Lung (tissue), 12 donors: ENCODE data around the gene BCOR. TPM values are rescaled to one million over a fixed set of nuclear protein-coding genes. Genes with fewer than 3 reads are reported as not detected.
A peak's percentile ranks its signal among the peaks of the same experiment; 100 is the strongest.

Source experiments
- ATAC-seq: fragments of 200-7000 bp; cut with Tn5 transposase; one replicate; pipeline ENCODE4 v1.9.1; 2020; ENCODE audit warnings: moderate number of reproducible peaks; ENCODE audit not compliant: insufficient read depth, low FRiP score
- DNase-seq, 3 donors: peaks; one replicate each; pipeline ENCODE4 v3.0.0-alpha.2; 2013 to 2017
- H3K27ac ChIP-seq, 2 donors: one replicate each; pipeline ENCODE4 v1.5.1; 2013; ENCODE audit warnings: mild to moderate bottlenecking in 2 of 2, moderate library complexity in 2 of 2, control low read depth in 1 of 2, inconsistent platforms in 1 of 2, low read depth in 1 of 2, low read length in 1 of 2
- H3K27me3 ChIP-seq, 3 donors: one replicate each; pipeline ENCODE4 v1.5.1; 2013; ENCODE audit warnings: low read length in 2 of 3; ENCODE audit not compliant: control insufficient read depth in 3 of 3, insufficient read depth in 3 of 3
- H3K36me3 ChIP-seq, 4 donors: one replicate each; pipeline ENCODE4 v1.5.1; 2013; ENCODE audit warnings: low read length in 4 of 4, mild to moderate bottlenecking in 1 of 4, moderate library complexity in 1 of 4; ENCODE audit not compliant: control insufficient read depth in 4 of 4, insufficient read depth in 4 of 4
- H3K4me1 ChIP-seq, 5 donors: one replicate each; pipeline ENCODE4 v1.5.1; 2013; ENCODE audit warnings: low read length in 5 of 5, mild to moderate bottlenecking in 2 of 5, moderate library complexity in 1 of 5; ENCODE audit not compliant: control insufficient read depth in 5 of 5, insufficient read depth in 5 of 5
- H3K4me3 ChIP-seq: one replicate; pipeline ENCODE4 v1.5.1; 2013; ENCODE audit warnings: mild to moderate bottlenecking, control low read depth, moderate library complexity
- H3K9ac ChIP-seq, 2 donors: one replicate each; pipeline ENCODE4 v1.5.1; 2013; ENCODE audit warnings: low read length in 2 of 2, control low read depth in 1 of 2; ENCODE audit not compliant: insufficient read depth in 1 of 2
- H3K9me3 ChIP-seq, 4 donors: one replicate each; pipeline ENCODE4 v1.5.1; 2013; ENCODE audit warnings: low read length in 3 of 4, mild to moderate bottlenecking in 1 of 4, moderate library complexity in 1 of 4; ENCODE audit not compliant: control insufficient read depth in 4 of 4, insufficient read depth in 3 of 4
- WGBS, 2 donors: extraction: QIAGEN DNeasy Blood & Tissue Kit; methylation state at CpG; one replicate each; pipeline ENCODE4 v1.1.7; 2013; 5-methylcytosine and 5-hydroxymethylcytosine counted together
- polyA plus RNA-seq, 2 donors: library from polyadenylated mRNA; stranded (reverse); fragments of 200-250 nt; gene quantifications; one replicate each; pipeline ENCODE4 v1.2.1, GENCODE V29; 2013
- total RNA-seq, 2 donors: library from RNA; depleted of rRNA in 1 of 2; stranded (reverse); fragments of >200 nt in 1 of 2; gene quantifications; one replicate each; pipeline ENCODE4 v1.2.1, GENCODE V29; 2014 to 2021
- TF ChIP-seq, protein P1 (sequence below): IDR thresholded peaks from 2 replicates; pipeline ENCODE4 v1.5.1; 2012; ENCODE audit warnings: mild to moderate bottlenecking; ENCODE audit errors: control extremely low read depth, extremely low read depth
- donor health status: control.
- donor health status: control.
- donor health status: Bipolar disorder and iron deficiency.
- donor health status: healthy.
- donor health status: DM: yes; HTN: yes; CAD: no.

BCOR gene
- total and polyA plus RNA-seq, 4 donors: 10.8 to 67.2 (median 15.9) TPM

DNA sequence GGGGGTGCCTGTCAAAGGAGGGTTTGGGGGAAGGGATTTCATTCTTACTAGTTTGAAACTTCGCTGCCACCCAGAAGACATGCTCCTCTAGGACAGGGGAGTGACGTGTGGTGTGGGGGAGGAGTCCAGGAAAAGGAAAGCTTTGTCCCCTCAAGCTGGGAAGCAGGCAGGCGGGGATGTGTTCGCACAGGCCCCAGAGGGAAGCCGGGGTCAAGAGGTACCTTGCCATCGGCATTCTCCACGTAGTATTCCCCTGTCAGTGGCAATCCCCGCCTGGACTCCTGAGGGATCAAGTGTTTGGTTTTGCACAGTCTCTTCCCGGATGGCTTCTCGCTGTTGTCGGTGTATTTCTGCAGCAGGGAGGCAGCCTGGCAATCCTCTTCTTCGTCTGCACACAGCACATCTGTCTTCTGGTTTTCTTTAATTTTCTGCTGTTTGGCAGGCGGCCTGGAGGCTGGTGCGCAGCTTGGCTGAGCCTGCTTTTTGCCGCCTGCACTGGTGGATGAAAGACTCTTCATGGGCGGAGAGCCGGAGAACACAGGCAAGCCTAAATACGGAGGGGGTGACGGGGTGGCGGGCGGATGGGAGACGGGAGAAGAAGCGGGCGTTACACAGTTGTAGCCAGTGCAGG lies 35.1 kb downstream of the BCOR start:
- peaks cover 0 to 26% (median 7%) of the 10 kb centered on the region in 4 donors for H3K36me3 ChIP-seq
- ATAC-seq (no peak), DNase-seq (peak; percentile 56 to 58 (median 58))
- H3K9ac ChIP-seq: no peak overlapping the region
- peaks cover 0 to 7% (median 0%) of the 10 kb centered on the region in 4 donors for H3K9me3 ChIP-seq
- no peak overlapping the region for H3K27ac ChIP-seq
- peaks cover 0 to 16% (median 0%) of the 10 kb centered on the region in 5 donors for H3K4me1 ChIP-seq
- H3K27me3 ChIP-seq: no peaks in the 10 kb centered on the region
- 66 to 74% methylated on average over 24 of the region's 24 CpGs for WGBS, 2 donors
- TF ChIP-seq, protein P1, sequence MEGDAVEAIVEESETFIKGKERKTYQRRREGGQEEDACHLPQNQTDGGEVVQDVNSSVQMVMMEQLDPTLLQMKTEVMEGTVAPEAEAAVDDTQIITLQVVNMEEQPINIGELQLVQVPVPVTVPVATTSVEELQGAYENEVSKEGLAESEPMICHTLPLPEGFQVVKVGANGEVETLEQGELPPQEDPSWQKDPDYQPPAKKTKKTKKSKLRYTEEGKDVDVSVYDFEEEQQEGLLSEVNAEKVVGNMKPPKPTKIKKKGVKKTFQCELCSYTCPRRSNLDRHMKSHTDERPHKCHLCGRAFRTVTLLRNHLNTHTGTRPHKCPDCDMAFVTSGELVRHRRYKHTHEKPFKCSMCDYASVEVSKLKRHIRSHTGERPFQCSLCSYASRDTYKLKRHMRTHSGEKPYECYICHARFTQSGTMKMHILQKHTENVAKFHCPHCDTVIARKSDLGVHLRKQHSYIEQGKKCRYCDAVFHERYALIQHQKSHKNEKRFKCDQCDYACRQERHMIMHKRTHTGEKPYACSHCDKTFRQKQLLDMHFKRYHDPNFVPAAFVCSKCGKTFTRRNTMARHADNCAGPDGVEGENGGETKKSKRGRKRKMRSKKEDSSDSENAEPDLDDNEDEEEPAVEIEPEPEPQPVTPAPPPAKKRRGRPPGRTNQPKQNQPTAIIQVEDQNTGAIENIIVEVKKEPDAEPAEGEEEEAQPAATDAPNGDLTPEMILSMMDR: no peak
- H3K4me3 ChIP-seq: no peak overlapping the region

DNA sequence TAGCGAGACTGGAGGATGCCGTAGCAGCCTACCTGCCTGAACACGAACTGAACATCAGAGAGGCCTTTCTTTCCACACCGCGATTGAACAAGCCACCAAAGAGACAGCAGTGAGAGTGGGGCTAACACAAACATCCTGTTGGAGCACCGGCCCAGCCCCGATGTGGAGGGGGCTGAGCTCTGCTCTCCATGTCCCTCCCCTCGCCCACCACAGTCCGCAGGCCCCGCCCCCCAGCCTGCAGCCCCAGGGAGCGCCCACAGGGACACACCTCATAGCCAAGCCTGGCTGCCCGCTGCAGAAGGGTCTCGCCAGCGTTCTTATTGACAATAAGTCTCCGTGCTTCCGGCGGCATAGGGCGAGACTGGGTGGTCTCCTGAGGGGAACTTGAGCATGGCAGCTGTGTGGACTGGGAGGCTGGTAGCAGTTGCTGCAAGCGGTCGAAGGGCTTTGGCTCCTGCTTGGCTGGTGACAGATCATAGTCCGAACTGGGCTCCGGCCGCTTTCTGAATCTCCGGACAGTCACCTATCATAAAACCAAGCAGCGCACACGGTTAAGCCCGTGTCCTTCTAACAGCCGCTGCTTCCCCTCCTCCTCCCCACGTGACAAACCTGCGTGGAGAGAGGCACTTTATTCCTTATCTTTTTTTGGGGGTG lies 35.8 kb downstream of the BCOR start:
- H3K27me3 ChIP-seq: peaks cover 0 to 2% (median 0%) of the 10 kb centered on the region in 3 donors
- no peak overlapping the region for H3K9ac ChIP-seq
- 70 to 86% methylated on average over 28 to 30 of the region's 30 CpGs for WGBS, 2 donors
- ATAC-seq: no peak
- peaks cover 0 to 25% (median 9%) of the 10 kb centered on the region in 4 donors for H3K36me3 ChIP-seq
- DNase-seq: peak in 2 of 3 donors; percentile 41 to 67
- H3K4me1 ChIP-seq: peaks cover 0 to 16% (median 0%) of the 10 kb centered on the region in 5 donors
- TF ChIP-seq, protein P1: no peak
- peaks cover 0 to 5% (median 0%) of the 10 kb centered on the region in 4 donors for H3K9me3 ChIP-seq
- no peak overlapping the region for H3K27ac ChIP-seq
- no peak overlapping the region for H3K4me3 ChIP-seq

DNA sequence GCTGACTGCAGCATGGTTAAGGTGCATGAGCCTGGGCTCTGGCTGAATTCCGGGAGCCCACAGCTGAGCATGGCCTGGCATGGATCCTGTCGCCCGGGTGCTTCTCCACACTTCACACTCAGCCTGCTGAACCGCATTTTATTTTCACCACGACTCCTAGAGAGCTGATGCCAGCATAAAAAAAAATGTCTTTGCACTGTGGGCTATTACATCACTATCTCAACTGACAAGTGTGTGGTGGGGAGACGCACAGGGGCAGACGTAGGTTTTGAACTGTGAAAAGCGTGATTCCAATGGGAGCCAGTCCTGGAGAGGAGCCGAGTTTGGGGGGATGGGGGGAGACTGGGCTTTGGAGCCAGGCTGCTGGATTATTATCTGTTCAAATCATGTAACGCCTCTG lies 36.8 kb downstream of the BCOR start:
- Histone ChIP-seq H3K9ac (no peak overlapping the region), H3K27me3 (peaks cover 0 to 3% (median 0%) of the 10 kb centered on the region in 3 donors), H3K4me1 (peaks cover 0 to 16% (median 0%) of the 10 kb centered on the region in 5 donors), H3K9me3 (peaks cover 0 to 6% (median 0%) of the 10 kb centered on the region in 4 donors), H3K27ac (no peak overlapping the region), H3K36me3 (peaks cover 3 to 30% (median 11%) of the 10 kb centered on the region in 4 donors), H3K4me3 (no peak overlapping the region)
- ATAC-seq (no peak), DNase-seq (no peak)
- 76 to 83% methylated on average over 10 of the region's 10 CpGs for WGBS, 2 donors
- TF ChIP-seq, protein P1: no peak
